C1 segment of cervical spinal cord (tissue), 14 donors: ENCODE data around the gene SPRYD4.
"Not testable (repeated sequence)": the region's sequence is repeated elsewhere in the genome, so short reads cannot be mapped to it uniquely, and the experiment has no call there.

Experiments
- DNase-seq, 14 donors: peaks; one replicate each; lab custom pipeline; 2025; lab: John Stamatoyannopoulos, UW

Gene SPRYD4

GRCh38 chr12:56468216-56469006 lies at the start of gene SPRYD4:
Gene SPRYD4, plus strand, starts transcription at chr12:56468578. Its CDS starts 14 bp downstream, at chr12:56468592.
- DNase-seq: peak; percentile 46 to 94 (median 87)

- DNase-seq: no peak
These were observed 48.0 kb upstream of the SPRYD4 start for GRCh38 chr12:56420411-56420810.

- DNase-seq: no peak
These were observed 43.2 kb upstream of the SPRYD4 start for GRCh38 chr12:56425193-56425592.

DNA sequence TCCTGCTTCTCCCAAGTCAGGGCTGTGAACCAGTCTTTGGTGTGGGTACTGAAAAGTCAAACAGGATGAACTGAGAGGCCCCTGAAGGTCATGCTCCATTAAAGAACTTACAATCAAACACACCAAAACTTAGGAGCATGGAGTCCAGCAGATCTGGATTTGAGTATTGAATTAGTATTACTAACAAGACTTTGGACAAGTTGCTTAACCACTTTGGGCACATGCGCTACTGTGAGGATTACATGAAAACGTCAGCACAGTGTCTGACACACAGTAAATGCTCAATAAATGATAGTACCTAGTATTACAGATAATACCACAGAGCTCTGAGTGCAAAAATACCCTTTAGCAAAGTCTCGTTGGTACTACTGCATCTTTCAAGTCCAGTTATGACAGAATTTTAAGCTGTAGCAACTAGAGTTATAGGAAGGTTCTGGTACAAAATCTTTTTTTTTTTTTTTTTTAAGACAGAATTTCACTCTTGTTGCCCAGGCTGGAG lies 42.4 kb upstream of the SPRYD4 start:
- DNase-seq: no peak

DNA sequence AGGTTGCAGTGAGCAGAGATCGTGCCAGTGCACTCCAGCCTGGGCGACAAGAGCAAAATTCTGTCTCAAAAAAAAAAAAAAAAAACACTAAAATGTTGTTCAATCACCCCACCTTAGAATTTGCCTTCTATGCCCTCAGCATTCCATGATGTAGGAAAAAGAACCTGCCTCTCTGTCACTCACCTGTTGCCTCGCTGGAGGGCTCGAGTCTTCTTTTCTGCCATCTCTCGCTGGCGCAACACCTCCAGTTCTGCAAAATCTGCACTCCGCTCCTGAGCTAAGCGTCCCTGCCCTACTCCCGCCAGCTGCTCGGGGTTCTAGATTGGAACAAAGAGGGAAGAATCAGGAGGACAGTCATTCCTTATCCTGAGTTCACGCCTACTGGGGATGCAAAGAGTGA lies 37.1 kb upstream of the SPRYD4 start:
- no peak for DNase-seq

DNA sequence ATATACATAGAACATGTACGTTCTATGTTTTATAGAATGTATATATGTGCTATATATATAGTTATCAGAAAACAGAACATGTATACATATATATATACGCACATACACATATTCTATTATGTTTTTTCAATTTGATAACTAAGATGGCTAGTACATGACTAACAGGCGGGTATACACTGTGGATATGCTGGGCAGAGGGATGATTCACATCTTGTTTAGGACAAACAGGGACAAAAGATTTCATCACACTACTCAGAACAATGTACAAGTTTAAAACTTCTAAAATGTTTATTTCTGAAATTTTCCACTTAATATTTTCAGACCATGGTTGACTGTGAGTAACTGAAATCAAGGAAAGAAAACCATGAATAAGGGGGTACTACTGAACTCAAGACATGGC lies 36.5 kb upstream of the SPRYD4 start:
- DNase-seq: no peak

GRCh38 chr12:56434828-56435227 lies 33.5 kb upstream of the SPRYD4 start:
- no peak for DNase-seq

DNA sequence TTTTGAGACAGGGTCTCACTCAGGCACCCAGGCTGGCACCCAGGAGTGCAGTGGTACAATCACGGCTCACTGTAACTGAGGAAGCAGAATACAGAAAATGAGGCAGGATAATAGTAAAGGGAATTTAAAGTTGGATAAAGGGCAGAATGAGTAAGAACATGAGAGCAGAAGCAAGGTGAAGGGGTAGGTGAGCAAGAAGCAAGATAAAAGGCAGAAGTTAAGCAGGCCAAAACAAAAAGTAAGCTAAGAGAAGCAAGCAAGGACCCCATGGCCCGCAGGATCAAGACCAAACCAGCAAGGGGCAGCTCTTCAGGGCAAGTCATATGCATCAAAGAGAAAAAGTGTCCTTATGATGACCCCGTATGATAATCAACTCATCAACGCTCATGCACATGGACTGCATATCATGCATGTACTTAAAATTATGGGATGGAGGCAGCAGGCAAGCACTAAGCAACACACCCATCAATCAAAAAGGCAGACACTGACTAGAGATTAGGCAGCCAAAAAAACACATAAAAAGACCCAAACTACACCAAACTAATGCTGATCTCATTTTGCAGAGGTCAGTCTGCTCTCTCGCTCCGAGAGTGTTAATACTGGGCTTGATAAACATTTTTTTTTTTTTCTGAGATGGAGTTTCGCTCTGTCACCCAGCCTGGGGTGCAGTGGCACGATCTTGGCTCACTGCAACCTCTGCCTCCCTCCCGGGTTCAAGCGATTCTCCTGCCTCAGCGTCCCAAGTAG lies 30.8 kb upstream of the SPRYD4 start:
- no peak for DNase-seq

DNA sequence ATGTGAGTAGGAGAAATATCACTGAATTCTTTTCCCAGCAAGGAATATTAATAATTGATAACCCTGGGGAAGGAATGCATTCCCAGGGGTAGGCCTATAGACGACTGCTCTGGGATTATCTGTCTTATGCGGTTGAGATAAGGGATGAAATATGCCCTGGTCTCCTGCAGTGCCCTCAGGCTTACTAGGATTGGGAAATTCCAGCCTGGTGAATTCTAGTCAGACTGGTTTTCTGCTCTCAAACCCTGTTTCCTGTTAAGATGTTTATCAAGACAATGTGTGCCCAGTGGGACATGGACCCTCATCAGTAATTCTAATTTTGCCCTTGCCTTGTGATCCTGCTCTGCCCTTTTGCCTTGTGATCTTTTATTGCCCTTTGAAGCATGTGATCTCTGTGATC lies 25.2 kb upstream of the SPRYD4 start:
- DNase-seq: not testable (repeated sequence)

GRCh38 chr12:56448860-56449621 lies 19.3 kb upstream of the SPRYD4 start, which contains the start of gene TIMELESS:
Gene TIMELESS, minus strand, starts transcription at chr12:56449426. Its CDS starts 15,256 bp downstream, at chr12:56434170.
- peak; percentile 72 to 99 (median 94) for DNase-seq

DNA sequence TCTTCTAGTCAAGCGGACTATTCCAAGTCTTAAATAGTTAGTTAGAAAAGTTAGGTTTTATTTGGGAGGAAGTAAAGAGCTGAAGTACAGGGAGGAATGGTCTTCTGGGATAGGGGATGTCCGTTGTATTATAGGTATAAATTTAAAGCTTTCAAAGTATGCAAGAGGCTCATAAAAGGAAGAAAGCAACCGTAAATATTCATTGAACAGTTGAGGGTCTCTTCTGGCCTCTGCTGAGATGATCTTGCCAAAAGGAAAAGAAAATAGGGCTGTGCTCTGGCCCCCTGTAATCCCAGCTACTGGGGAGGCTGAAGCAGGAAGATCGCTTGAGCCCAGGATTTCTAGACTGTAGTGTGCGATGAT lies 18.8 kb upstream of the SPRYD4 start:
- no peak for DNase-seq

DNA sequence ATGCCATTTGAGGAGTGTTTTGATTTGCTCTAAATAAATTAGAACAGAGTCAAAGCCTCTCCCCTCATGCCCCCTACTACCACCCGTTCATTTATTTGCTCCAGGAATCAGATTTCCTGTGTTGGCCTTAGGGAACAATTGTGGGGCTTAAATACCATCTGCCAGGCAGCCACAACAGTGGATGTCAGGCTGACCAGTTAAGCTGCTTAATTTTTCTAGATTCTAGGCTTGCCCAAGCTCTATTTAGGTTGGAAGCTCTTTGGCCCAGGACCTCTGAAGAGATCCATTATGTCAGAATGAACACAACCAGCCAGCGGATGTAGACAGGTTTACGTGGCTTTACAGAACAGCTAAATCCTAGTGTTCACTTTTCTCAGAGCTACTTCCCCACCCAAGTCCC lies 18.1 kb upstream of the SPRYD4 start:
- DNase-seq: no peak

DNA sequence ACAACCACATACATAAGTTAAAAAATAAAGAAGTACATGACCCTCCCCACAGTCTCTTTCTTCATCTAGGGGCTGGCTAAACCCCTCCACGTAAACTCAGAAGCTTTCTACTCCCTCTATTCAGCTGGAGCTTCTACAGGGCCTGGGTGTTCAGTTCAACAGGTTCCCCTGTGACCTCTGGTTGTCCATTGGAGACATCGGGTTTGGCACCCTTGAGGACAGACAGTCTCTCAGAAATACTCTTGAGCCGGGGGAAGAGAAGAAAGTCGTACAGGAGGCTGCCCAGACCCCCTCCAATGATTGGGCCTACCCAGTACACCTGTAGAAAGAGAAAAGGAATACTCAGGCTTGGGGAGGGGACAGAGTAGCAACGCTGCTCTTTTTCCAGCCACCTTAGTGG lies 17.2 kb upstream of the SPRYD4 start:
- no peak for DNase-seq

- DNase-seq: no peak
These were observed 13.8 kb upstream of the SPRYD4 start, which contains the start of gene MIP for GRCh38 chr12:56454557-56454956. Gene MIP, minus strand, starts transcription at chr12:56454657. Its CDS starts 44 bp downstream, at chr12:56454613.

DNA sequence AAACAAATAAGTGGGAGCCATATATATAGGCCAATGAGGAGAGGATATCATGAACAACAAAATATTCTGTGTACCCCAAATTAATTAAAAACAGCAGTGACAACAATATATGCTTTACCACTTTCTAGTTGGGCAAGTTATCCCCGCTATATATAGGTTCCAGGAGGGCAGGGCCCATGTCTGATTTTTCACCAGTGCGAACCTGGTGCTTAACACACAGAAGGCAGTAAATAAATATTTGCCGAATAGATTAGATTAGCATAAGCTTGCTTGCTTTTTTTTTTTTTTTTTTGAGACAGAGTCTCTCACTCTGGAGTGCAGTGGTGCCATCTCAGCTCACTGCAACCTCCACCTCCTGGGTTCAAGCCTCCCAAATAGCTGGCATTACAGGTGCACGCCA lies 10.6 kb upstream of the SPRYD4 start:
- DNase-seq: no peak

DNA sequence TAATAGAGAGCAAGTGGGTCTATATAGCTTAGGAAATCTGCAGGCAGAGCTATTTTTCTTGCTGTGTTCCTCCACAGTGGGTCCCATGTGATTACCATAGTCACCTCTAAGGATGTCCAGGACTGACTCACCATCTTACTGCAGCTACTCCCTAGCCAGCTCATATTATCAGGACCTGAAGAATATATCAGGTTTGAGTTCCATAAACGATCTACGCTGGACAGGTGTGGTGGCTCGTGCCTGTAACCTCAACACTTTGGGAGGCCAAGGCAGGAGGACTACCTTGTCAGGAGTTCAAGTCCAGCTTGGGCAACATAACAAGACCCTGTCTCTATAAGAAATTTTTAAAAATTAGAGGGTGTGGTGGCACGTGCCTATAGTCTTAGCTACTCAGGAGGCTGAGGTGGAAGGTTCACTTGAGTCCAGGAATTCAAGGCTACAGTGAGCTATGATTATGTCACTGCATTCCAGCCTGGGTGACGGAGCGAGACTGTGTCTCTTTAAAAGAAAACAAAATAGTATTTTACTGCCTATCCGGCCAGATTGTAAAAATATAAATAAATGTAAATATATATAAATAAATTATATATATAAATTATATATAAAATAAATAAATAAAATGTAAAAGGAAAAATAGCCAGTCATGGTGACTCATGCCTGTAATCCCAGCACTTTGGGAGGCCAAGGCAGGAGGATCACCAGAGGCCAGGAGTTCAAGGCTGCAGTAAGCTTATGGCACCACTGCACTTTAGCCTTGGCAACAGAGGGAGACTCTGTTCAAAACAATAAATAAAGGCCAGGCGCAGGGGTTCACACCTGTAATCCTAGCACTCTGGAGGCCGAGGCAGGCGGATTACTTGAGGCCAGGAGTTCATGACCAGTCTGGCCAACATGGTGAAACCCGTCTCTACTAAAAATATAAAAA lies 6.9 kb upstream of the SPRYD4 start:
- no peak for DNase-seq

DNA sequence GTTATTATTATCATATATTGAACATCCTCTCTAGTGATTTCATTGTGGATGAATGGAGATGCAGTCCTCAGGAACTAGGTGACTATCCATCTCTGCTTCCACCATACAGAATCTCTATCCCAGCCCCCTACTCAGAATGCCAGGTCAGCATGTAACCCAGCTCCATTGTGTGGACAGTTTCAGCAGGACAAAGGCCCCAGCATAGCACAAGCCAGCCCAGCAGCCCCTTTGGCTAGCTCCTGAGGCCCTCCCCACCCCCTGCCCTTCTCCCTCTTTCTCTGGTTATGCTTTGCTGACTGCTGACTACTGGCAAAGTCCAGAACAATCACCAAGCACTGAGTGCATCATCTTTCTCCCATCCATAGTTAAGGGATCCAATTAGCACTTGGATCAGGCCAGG lies 5.8 kb upstream of the SPRYD4 start:
- no peak for DNase-seq

DNA sequence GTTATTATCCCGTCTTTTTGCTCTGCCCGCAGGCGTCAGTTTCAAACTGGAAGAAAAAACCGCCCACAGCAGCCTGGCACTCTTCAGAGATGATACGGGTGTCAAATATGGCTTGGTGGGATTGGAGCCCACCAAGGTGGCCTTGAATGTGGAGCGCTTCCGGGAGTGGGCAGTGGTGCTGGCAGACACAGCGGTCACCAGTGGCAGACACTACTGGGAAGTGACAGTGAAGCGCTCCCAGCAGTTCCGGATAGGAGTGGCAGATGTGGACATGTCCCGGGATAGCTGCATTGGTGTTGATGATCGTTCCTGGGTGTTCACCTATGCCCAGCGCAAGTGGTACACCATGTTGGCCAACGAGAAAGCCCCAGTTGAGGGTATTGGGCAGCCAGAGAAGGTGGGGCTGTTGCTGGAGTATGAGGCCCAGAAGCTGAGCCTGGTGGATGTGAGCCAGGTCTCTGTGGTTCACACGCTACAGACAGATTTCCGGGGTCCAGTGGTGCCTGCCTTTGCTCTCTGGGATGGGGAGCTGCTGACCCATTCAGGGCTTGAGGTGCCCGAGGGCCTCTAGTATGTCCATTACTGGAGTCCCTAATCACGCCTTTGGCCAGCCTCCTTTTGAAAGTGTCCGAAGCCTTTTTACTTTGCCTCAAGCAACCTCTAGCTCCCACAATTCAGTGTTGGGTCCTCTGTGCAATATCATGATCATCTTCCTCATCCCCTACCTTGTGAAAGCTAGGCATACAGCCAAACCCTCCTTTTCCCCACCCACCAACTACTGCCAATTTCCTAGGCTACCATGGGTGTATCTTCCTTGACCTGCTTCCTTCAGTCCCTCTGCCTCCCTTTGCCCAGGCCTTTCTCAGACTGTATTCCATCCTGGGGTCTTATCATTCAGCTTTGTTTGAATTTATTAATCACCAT lies 891 bp downstream of the SPRYD4 start:
- peak in 8 of 14 donors; percentile 15 to 46 (median 32) for DNase-seq

- DNase-seq: no peak
These were observed 6.0 kb downstream of the SPRYD4 start for GRCh38 chr12:56474389-56474788.

DNA sequence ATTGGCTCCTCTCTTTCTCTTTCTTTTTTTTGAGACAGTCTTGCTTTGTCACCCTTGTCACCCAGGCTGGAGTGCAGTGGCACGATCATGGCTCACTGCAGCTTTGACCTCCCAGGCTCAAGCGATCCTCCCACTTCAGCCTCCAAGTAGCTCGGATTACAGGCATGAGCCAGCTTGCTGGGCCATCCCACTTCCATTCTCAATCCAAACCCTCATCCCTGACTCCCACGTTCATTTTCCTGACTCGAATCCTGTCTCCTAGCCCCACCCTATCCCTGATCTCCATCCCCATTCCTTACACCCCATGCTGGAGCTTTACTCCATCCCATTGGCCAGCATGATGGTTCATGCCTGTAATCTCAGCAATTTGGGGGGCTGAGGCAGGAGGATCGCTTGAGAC lies 7.8 kb downstream of the SPRYD4 start:
- no peak for DNase-seq
